Activated CD8-positive, alpha-beta memory T cell treated with anti-CD3 and anti-CD28 coated beads, Interleukin-2, amount 50 U/mL, for 1 hour (primary cell): ENCODE data around the gene DEFB110.

Experiments
- DNase-seq: peaks from one replicate; pipeline ENCODE4 v3.0.0-alpha.2; 2020; ENCODE audit errors: extremely low read depth

Gene DEFB110

GRCh38 chr6:50021894-50022293 lies at the start of gene DEFB110:
Gene DEFB110 (minus strand): TSS chr6:50021994. CDS start chr6:50021935, 59 bp downstream.
- DNase-seq = no peak

- DNase-seq = no peak
Observed at GRCh38 chr6:50070101-50070500, 48.3 kb upstream of the DEFB110 start.

GRCh38 chr6:50062051-50062450 lies 40.3 kb upstream of the DEFB110 start:
- no peak for DNase-seq

DNA sequence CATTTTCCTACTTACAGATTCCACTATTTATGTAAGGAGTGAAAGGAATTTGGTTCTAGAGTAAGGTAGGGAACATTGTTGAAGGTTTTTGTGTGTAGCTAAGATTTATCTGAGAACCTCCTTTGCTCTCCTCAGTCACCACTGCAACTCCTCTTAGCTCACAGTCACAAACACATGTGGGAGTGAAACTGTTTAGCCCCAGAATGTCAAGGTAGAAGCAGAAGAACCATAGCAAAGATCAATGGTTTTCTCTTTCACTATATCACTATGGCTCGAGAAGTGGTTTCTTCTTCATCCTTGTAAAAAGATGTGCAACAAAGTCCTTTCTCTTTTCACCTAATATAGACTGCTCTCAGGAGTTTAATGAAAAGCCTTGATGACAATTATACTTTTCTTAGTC lies 34.4 kb upstream of the DEFB110 start:
- DNase-seq = no peak

DNA sequence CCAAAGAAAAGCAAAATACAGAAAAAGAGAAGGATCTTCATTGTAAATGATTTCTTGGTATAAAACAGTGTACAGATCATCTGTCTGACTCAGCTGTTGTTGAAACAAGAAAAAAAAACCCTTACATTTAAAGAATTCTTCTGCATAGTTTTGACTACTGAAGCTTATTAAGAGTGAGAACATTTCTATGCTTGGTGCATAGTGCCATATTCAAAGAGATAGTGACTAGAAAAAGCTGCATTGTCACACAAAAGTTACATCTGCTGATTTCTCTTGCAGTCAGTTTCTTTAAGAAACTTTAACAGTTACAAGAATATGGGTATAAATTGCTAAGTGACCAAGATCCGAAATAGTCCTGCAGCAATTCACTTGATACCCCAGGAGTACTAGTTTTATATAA lies 28.0 kb upstream of the DEFB110 start, which contains the start of gene DEFB112:
DEFB112 (minus strand) TSS at position 101 of the 400 bp plus-strand sequence; CDS start at position 41, 60 bp downstream.
- DNase-seq = no peak

- DNase-seq = no peak
Observed at GRCh38 chr6:50047026-50047425, 25.2 kb upstream of the DEFB110 start.

GRCh38 chr6:50030777-50031562 lies 9.2 kb upstream of the DEFB110 start:
- DNase-seq = no peak

DNA sequence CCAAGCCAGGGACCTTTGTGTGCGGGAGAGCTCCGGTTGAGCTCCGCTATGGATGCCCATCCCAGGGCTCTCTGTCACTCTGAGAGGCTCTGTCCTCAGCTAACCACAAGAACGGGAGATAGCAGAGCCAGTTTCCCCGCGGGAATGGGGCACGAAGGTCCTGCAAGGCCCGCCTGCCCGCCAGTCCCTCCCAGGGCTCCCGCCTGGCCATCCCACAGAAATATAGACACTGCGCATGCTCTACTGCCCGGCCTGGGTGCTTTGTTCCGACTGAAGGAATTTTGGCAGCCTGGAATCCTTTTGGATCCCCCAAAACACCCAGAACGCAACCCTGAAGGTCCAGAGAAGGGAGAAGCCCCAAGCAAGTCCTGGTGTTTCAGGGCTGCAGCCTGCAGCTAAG lies 8.6 kb upstream of the DEFB110 start:
- DNase-seq = no peak

DNA sequence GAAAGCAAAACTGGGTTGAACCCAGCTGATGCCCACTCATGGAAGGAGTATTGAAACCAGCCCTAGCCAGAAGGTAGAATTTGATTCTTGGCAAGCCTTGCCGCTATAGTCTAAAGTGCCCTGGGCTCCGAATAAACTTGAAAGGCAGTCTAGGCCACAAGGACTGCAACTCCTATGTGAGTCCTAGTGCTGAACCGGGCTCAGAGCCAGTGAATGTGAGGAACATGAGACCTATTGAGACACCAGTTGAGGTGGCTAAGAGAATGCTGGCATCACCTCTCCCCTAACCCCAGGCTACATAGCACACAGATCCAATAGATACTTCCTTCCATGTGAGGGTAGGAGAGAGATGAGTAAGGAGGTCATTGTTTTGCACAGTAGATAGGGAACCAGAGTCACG lies 3.5 kb upstream of the DEFB110 start:
- no peak for DNase-seq

- no peak for DNase-seq
Observed at GRCh38 chr6:50007819-50008218, 14.0 kb downstream of the DEFB110 start.

DNA sequence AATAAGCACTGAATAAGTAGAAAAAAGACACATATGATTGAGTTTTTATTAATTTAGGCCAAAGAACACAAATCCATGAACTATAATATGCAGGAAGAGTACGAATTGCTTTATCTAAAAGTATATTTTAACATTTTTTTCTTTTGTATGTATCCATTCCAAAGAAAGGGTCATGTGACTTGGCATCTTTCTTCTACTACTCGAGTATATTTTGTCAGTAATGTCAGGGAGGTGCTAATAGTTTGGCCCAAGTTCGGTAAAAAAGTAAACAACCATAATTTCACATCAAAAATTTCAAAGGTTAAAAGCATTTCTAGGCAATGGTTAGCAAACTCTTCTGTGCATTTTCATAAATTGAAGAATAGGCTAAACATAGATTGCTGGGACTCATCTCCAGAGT lies 18.7 kb downstream of the DEFB110 start:
- no peak for DNase-seq

DNA sequence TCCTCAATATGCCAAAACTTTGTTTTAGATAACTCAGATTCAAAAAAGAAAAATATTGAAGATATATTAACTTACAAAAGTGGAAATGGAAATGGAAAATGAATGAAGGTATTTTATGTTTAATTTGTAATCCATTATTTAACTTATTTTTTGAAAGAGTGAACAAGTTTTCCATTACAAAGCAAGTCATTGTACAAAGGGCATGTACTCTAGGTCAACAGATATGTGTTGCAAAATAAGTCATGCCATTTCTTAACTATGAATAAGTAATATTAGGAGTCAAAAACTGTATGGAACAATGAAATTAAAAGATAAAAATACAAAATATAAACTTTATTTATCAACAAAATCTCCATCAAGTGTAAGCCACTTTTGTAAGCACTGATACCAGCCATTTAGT lies 26.5 kb downstream of the DEFB110 start:
- DNase-seq = no peak

- DNase-seq = no peak
Observed at GRCh38 chr6:49988900-49989299, 32.9 kb downstream of the DEFB110 start.

DNA sequence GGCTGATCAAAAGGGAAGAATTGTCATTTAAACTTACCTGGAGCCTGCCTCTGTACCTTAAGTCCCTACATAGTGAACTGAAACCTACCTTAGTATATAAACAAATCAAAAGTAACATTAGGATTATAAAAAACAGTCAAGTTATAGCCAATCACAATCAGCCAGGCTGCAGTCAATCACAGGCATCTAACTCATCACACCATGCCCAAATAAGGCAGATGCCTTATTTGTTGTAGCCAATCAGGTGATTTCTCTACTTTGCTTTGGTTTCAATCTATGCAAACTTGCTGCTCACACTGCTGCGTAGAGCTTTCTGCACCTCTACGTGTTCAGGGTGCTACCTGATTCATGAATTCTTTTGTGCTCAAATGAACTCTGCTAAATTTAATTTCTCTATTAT lies 34.0 kb downstream of the DEFB110 start:
- no peak for DNase-seq

DNA sequence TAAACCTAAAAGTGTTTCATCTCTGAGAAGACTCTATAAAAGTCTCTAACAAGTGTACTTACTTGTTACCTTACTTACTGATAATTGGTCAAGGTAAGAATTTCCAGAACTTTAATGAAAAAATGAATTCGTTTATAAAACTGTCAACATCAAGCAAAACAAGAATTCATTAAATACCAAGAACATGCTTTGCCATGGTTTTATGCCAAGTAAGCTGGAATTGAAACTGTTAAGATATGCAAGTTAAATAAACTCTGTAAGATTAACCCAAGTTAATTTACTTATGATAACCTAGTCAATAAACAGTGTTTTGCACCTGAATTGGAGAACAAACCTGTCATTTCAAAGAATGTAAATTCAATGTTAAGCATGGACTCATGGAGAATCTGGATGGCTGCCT lies 35.2 kb downstream of the DEFB110 start:
- DNase-seq = no peak

DNA sequence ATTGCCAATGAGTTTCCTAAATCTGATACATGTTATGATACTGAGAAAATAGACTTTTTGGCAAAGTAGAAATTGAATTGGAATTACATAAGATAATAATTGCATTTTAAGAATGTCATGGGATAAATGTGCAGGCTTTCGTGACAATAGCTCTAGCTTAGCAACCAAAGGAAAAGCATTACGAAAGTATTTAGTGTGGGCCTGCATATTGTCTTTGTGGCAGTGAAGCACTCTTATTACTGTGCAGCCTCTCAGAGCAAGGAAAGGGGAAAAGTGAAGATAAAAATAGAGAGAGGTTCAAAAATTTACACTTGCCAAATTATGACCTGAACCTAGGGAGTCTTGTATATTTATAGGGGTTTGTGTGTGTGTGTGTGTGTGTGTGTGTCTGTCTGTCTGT lies 39.7 kb downstream of the DEFB110 start:
- no peak for DNase-seq

- no peak for DNase-seq
Observed at GRCh38 chr6:49980898-49981297, 40.9 kb downstream of the DEFB110 start.

GRCh38 chr6:49979584-49979983 lies 42.2 kb downstream of the DEFB110 start:
- no peak for DNase-seq

DNA sequence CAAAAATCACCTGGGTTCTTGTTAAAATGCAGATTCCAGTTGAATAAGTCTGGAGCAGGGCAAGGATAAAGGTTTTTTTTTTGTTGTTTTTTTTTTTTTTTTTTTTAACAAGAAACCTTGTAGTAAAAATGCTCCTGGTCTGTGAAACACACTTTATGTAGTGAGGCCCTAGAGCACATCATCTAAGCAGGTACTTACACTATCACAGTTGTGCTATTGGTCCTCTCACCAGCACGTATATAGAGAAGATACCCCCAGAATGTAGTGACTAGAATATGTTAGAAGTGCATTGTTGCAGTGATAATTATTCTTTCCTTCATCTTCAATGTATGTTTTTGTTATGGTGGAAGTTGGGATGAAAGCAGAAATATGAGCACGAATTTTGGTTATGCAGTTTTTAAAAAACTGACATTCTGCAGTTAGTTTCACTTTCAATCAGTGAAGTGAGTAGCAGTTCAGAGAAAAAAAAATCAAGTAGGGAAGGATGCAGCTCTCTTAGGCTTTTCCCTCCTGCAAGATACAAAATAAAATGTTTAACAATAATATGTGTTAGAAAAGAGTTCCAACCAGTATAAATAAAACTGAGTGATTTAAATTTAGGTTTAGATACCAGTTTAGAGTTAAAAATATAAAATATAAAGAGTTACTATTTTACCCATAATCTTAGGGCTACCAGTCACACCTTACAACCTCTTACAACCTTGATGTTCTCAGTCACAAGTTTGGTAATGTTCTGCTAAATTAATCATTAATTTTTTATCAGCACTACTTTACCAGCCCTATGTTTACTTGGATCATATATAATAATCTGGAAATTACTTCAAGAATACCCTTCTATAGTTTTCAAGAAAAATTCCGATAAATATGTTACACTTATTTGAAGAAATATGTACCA lies 43.2 kb downstream of the DEFB110 start:
- DNase-seq = no peak

GRCh38 chr6:49969605-49970004 lies 52.2 kb downstream of the DEFB110 start, which contains the start of gene DEFB113:
Gene DEFB113 (minus strand): TSS chr6:49969625. CDS start chr6:49969625, 0 bp downstream.
- DNase-seq = no peak
